Measurements from ENCODE around the gene PPM1F.

Gene PPM1F

GRCh38 chr22:21975273-21975672, 22.6 kb upstream of the PPM1F start:
- DNase-seq: no peak

DNA sequence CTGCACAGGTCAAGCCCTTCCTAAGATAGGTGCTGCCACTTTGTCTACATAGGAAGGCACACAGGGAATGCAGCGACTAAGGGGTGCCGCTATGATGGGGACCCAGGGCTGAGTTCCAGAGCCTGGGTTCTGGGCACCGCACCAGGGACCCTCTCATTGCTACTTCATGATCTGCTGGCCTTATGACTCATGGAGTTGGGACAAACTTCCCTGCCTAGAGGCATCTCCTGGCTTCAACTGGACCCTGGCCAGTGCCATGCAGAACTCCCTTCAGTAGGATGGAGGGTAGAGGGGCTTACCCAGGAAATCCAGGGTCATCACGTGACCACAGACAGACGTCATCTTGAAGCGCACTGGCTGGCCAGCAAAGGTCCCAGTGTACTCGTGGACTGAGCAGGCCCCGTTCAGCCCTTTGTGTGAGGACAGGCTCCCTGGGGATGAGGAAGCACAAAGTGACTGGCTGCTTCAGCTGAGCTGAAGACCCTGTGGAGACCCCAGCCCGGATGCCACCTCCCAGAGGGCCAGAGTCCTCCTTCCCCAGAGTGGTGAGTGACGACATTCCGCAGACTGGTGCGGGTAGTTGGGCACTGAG, 21.5 kb upstream of the PPM1F start:
- no peak for DNase-seq

DNA sequence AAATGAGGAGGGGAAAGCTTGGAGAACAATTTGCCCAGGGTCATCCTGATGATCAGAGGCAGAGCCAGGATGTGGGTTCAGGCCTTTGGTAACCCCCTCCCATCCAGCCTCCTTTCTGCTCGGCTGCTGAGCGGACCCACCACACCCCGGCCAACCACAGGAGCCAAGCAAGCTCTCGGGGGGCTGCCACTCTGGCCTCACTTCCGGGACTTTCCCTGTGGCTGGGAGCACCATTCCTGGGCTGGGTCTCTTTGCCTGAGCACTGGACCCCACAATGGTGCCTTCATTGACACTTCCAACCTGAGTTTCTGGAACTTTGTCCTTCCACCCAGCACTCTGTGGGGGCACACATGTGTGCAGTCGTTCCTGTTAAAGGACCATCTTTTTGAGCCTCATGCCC, 20.2 kb upstream of the PPM1F start:
- no peak for DNase-seq

GRCh38 chr22:21972293-21972779, 19.7 kb upstream of the PPM1F start:
- DNase-seq: no peak

GRCh38 chr22:21971858-21972275, 19.2 kb upstream of the PPM1F start:
- no peak for DNase-seq

DNA sequence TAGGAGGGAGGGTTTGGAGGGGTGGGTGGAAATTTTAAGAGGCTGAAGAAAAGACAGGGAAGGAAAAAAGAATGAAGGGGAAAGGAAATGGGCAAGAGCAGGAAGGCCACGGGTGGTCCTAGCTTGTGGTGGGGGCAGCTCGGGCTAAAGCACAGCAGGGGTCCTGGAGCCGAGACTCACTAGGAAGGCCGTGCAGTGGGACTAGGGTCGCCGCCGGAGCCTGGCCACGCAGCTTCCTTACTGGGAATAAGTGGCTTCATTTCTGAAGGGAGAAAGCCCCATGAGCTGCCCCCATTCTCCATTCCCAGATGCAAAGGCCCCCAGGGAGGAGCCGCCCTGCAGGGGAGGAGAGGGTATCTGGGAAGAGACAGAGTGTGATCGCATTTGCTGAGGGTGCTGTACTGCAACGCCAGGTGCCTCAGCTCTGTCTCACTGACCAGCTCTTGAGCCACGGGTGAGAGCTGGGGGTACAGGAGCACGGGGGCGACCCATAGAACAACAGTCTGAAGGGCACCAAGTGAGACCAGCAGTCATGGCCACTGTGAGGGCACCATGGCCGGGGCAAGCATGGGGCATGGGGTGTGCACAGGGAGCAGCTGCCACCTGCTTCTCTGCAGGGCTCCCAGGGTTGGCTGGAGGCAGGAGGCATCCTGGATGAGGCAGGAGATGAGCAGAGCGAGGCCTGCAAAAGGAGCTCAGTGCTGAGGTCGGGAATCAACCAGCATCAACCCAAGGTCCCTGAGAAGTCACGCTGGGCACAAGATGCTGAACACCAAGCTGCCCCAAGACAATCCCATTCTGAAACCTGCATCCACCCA, 18.4 kb upstream of the PPM1F start:
- DNase-seq: no peak

- DNase-seq: no peak
Measured at GRCh38 chr22:21970037-21970799, 17.6 kb upstream of the PPM1F start.

- DNase-seq: no peak
Measured at GRCh38 chr22:21968452-21969129, 15.9 kb upstream of the PPM1F start.

GRCh38 chr22:21967693-21968271, 15.1 kb upstream of the PPM1F start:
- no peak for DNase-seq

DNA sequence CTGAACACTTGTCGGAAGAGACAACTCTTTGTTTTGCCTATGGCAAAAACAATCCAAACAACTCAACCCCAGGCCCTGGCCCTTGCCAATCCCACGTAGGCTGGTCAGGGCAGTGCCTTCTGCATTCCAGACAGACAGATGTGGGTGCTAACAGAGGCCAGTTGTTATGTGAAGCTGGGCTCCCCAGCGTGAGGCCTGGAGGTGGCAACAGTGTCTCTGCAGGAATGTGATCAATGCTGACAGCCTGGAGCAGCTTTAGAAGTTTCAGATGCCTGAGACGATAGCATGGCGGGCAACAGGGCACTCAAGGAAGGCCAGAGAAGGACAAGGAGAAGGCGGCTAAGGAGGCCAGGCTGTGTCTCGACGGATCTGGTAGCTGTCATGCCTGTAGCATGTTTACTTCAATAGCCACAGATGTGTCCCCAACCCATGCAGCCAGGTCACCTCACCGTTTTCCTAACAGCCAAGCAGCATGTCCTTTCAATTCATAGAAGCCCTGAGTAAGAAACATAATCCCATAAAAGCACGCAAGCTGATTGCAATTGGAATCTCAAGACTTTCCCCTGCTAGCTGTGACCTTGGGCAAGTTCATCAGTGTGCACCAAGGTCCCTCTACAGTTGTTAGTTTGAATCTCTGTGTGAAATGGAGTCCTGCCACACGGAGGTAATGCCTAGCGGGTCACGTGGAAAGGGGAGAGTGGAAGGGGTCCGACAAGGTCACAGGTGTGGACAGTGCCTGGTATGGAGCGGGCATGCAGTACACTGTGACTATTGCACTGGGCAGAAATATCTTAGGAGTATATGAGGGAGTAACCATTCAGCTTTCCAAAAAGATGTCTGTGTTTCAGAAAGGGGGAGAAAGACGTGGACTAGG, 14.2 kb upstream of the PPM1F start:
- no peak for DNase-seq

DNA sequence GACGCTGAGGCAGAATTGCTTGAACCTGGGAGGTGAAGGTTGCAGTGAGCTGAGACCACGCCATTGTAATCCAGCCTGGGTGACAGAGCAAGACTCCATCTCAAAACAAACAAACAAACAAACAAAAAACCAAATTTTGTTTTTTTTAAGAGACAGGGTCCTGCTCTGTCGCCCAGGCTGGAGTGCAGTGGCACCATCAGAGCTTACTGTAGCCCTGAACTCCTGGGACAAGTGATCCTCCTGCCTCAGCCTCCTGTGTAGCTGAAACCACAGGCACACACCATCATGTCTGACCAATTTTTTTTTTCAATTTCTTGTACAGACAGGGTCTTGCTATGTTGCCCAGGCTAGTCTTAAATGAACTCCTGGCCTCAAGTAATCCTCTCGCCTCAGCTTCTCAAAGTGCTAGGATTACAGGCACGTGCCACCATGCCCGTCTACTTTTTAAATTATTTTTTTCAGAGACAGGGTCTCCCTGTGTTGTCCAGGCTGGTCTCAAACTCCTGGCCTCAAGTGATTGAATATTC, 13.2 kb upstream of the PPM1F start:
- no peak for DNase-seq

GRCh38 chr22:21964918-21965484, 12.4 kb upstream of the PPM1F start:
- DNase-seq: no peak

GRCh38 chr22:21964234-21964633, 11.6 kb upstream of the PPM1F start:
- DNase-seq: no peak

DNA sequence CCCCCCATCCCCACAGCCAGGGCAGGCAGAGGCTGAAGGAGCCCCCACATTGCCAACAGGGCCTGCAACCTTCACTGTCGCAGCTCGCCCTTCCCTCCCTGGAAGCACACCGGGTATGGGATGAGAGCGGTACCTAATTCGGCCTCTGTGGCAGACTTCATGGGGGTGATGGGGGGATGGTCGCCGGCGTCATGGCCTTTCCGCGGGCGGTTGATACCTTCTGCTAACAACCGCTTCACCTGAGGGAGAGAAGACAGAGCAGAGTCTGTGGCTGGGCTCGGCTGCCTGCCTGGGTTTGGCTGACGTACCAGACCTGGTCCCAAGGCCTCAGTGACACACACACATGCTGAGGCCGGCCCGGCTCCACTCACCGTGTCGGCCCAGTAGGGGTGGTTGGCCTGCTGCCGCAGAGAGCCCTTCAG, 11.2 kb upstream of the PPM1F start:
- no peak for DNase-seq

DNA sequence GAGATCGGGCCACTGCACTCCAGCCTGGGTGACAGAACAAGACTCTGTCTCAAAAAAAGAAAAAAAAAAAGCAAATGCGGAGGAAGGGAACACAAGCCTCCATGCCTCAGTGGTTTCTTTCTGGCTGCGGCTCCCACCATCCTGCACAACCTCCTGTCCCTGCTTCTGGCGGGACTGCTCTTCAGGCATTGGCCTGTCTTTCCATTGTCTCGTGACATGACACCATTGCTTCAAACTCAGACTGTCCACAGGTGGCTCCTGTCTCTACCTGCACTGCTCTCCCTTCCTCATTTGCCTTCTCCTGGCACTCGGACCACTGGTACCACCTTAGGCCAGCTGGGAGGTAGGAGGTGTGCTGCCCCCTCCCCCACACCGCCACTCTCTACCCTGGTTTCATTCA, 10.6 kb upstream of the PPM1F start:
- no peak for DNase-seq

DNA sequence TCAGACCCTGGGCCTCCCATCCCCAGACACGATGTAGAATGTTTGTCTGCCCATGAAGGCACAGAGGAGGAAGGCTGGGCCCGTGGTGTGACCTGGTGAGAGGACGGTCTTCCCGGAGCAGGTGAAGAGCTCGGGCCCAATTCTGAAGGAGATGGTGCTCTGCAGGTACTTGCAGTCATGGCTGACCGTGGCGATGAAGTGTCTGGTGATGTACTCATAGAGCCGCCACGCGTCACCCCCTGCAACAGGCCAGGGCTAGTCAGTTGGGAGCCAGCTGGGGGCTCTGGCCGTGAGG, 10.0 kb upstream of the PPM1F start:
- no peak for DNase-seq

DNA sequence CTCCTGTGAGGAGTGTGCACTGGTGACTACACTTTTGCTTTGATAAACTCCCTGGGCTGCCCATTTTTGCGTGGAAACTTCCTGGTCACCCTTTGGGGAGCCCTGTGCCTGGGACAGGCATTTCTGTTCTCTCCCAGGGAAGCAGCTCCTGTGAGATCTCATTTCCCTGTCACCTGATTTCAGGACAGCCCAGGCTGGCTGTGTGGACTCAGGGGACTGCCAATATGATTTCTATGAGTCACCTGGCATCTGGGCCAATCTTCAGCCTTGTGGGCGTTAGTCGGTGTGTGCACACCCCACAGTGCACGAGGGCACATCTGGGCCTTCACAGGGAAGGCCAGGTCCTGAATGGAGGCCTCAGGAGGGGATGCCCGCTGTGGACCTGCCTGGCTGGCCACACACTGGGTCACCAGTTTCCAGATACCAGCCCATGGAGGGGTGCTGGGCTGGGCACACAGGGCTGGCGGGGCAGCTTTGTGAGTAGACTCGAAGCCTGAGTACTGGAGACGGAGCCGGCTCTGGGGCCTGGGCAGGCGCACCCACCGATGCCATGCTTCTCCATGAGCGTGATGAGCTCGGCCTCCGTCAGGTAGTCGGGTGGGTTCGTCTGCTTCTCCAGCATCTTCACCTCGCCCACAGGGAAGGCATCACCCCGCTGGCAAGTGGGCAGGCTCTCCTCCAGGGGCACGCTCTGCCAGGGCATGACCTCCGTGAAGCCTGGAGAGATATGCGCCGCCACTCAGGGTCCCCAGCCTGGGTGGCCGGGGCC, 9.4 kb upstream of the PPM1F start:
- no peak for DNase-seq

DNA sequence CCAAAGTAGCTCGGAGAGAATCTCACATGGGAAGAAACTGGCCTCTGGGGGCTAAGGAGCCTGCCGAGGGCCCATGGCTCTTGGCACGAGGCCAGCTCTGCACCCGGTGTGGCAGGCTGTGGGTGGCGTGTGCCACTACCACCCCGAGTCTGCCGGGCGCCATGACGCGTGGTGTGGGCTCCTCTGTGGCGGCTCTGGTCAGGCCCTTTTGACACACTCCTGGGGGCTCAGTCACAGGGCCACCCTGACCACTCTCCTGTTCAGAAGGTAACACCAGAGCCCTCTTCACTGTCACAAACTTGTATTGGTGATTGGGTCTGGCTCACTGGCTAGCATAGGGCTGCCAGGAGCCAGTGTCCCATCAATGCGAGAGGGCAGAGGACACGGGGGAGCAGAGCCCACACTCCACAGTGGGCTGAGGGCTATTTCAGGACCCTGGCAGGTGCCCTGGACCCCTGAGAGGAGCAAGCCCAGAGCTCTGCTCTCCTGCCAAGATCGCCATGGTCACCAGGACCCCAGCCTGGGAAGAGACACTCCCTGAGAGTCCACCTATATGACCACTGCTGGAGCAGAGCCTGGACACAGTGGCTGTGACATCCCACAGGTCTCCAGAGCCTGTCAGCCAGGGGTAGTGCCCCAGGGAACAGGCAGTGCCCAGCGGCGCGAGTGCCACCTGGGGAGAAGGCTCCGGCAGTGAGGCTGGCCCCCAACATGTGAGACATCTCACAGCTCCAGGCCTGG, 8.6 kb upstream of the PPM1F start:
- no peak for DNase-seq

DNA sequence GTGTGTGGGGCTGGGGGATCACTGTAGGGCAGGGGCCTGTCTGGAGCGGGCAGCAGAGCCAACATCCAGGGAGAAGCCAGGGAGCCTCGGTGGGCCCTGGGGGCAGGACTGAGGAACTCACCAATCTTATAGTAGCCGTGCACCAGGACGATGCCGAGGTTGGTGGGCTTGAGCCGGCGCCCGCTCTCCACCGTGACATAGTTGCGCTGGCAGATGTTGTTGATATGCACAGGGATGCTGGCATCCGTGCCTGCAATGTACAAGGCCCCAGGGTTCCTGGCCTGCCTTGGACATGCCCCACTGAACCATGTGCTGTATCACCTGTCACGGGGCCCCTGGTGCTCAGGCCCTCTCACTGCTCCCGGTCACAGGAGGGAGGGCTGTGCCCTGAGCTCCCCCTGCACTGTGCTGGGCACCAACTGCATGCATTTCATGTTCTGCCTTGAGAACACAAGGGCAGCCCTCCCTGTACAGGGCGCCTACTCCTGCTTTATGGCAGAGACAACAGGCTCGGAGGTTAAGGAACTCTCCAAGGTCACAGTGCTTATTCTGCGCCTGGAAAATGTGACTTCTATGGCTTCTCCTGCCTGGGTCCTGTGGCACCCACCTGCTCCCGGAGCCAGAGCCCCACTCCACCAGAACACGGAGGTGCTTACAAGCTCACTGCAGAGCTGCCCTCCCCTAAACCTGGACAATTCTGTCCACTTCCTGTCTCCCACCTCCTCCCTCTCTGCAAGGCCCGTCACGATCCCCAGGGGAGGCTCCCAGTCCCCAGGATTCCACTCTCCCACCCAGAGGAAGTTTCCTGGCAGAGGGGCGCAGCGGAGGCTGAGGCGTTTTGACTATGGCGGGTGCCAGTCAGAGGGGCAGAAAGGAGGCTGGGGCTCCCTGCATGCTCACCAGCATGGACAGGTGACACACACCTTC, 7.8 kb upstream of the PPM1F start:
- no peak for DNase-seq

All from kidney glomerular epithelial cell (primary cell).